ENCODE results near the gene ISLR.

DNA sequence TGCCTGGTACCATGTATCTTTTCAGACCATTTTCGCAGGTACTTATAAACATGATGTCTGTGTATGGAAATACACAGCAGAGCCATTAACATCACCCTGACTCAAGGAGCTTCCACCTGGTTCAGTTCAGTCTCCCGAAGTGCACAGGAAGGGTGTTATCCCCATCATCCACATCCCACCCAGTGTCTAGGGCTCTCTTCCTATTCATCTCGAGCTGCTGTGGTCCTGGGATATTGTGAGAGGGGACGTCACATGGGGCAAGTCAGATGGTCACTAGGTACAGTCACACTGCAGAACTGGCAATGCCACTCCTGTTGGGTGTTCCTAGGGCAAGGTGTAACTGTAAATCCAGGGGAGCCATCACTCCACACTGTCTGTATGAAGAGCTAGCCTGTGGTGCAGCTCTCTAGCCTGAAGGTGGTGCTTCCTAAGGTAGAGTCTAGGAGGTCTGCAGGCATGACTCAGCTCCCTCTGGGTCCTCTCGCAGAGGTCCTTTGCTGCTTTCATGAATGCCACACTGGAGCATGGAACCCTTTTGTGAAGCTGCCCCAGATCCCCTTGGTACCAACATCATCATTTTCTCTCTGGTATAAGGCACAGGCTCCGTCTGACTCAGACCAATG is 29.2 kb upstream of the ISLR start:
- TF ChIP-seq, protein P1, sequence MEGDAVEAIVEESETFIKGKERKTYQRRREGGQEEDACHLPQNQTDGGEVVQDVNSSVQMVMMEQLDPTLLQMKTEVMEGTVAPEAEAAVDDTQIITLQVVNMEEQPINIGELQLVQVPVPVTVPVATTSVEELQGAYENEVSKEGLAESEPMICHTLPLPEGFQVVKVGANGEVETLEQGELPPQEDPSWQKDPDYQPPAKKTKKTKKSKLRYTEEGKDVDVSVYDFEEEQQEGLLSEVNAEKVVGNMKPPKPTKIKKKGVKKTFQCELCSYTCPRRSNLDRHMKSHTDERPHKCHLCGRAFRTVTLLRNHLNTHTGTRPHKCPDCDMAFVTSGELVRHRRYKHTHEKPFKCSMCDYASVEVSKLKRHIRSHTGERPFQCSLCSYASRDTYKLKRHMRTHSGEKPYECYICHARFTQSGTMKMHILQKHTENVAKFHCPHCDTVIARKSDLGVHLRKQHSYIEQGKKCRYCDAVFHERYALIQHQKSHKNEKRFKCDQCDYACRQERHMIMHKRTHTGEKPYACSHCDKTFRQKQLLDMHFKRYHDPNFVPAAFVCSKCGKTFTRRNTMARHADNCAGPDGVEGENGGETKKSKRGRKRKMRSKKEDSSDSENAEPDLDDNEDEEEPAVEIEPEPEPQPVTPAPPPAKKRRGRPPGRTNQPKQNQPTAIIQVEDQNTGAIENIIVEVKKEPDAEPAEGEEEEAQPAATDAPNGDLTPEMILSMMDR (IDR thresholded peaks at IDR 0.05; ENCODE audit: insufficient read depth, low read length), result no peak
- TF ChIP-seq, protein P2, sequence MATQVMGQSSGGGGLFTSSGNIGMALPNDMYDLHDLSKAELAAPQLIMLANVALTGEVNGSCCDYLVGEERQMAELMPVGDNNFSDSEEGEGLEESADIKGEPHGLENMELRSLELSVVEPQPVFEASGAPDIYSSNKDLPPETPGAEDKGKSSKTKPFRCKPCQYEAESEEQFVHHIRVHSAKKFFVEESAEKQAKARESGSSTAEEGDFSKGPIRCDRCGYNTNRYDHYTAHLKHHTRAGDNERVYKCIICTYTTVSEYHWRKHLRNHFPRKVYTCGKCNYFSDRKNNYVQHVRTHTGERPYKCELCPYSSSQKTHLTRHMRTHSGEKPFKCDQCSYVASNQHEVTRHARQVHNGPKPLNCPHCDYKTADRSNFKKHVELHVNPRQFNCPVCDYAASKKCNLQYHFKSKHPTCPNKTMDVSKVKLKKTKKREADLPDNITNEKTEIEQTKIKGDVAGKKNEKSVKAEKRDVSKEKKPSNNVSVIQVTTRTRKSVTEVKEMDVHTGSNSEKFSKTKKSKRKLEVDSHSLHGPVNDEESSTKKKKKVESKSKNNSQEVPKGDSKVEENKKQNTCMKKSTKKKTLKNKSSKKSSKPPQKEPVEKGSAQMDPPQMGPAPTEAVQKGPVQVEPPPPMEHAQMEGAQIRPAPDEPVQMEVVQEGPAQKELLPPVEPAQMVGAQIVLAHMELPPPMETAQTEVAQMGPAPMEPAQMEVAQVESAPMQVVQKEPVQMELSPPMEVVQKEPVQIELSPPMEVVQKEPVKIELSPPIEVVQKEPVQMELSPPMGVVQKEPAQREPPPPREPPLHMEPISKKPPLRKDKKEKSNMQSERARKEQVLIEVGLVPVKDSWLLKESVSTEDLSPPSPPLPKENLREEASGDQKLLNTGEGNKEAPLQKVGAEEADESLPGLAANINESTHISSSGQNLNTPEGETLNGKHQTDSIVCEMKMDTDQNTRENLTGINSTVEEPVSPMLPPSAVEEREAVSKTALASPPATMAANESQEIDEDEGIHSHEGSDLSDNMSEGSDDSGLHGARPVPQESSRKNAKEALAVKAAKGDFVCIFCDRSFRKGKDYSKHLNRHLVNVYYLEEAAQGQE (IDR thresholded peaks at IDR 0.05; ENCODE audit: insufficient replicate concordance, low read depth), result no peak
- no peak for TF ChIP-seq GABPA (IDR thresholded peaks at IDR 0.05; ENCODE audit: low read depth)

Measured in HL-60 (cell line).